ENCODE results near the gene SLC39A5.

The SLC39A5 gene

DNA sequence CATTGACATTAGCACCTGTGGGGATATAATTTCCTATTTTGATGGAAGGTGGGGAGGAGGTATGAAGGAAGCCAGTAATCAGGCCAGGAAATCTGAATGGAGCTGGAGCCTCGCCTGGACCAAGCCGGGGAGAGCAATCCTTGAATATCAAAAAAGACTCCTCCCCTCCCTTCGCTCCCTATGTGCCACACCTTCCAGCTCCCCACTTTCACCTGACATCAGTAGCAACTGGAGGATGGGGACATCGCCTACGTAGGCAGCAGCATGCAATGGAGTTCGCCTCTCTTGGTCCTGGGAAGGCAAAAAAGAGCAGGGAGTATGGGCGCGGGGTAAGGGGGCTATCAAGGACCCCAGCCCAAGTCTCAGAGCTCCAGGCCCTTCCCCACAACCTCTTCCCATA lies 27.2 kb downstream of the SLC39A5 start:
- peak overlapping the region; percentile 77 for H3K4me3 ChIP-seq (ENCODE audit: low read depth, low read length)
- no peak for TF ChIP-seq CTCF (IDR thresholded peaks at IDR 0.05; ENCODE audit: low read depth, low read length)
- peaks cover 11% of the 10 kb centered on the region for H3K4me1 ChIP-seq
- H3K36me3 ChIP-seq, result peaks cover 39% of the 10 kb centered on the region
- no peaks in the 10 kb centered on the region for H3K27me3 ChIP-seq
- H3K9me3 ChIP-seq, result no peaks in the 10 kb centered on the region
- DNase-seq, result no peak

GRCh38 chr12:56257491-56258067 lies 27.7 kb downstream of the SLC39A5 start:
- Histone ChIP-seq H3K4me3 (ENCODE audit: low read depth, low read length) (peak overlapping the region; percentile 77), H3K27me3 (no peaks in the 10 kb centered on the region), H3K4me1 (peaks cover 11% of the 10 kb centered on the region), H3K36me3 (peaks cover 36% of the 10 kb centered on the region), H3K9me3 (no peaks in the 10 kb centered on the region)
- peak; percentile 59 for DNase-seq
- 0 out of 2 replicates have a peak, but pooled peaks have one; percentile 19 for TF ChIP-seq CTCF (IDR thresholded peaks at IDR 0.05; ENCODE audit: low read depth, low read length)

GRCh38 chr12:56258068-56258819 lies 28.4 kb downstream of the SLC39A5 start, which contains the start of gene ANKRD52:
TSS of gene ANKRD52 (minus strand) at chr12:56258384. CDS start at chr12:56258269, 115 bp downstream.
- Histone ChIP-seq H3K36me3 (peaks cover 29% of the 10 kb centered on the region), H3K4me3 (ENCODE audit: low read depth, low read length) (peak within 1 kb of the TSS; percentile 82), H3K27me3 (no peaks in the 10 kb centered on the region), H3K9me3 (no peaks in the 10 kb centered on the region), H3K4me1 (peaks cover 11% of the 10 kb centered on the region)
- peak; percentile 26 for TF ChIP-seq CTCF (IDR thresholded peaks at IDR 0.05; ENCODE audit: low read depth, low read length)
- peak; percentile 84 for DNase-seq

DNA sequence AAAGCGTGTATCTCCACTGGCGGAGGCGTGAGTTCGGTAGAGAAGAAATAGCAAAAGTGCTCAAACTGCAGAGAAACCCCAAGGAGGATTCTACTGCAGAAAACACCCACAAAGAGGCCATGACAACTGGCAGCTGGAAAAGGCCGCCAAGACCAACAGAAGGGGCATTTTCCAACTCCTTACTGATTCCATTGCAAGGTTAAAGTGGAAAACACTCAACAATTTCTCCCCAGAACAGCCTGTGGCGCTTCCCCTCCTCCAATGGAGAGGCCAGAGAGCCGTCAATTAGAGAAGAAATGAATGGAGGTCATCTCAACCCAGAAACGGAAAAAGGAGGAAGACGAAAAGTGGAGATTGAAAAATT lies 29.0 kb downstream of the SLC39A5 start:
- DNase-seq, result no peak
- H3K9me3 ChIP-seq, result no peaks in the 10 kb centered on the region
- peaks cover 11% of the 10 kb centered on the region for H3K4me1 ChIP-seq
- peak overlapping the region; percentile 82 for H3K4me3 ChIP-seq (ENCODE audit: low read depth, low read length)
- H3K27me3 ChIP-seq, result no peaks in the 10 kb centered on the region
- H3K36me3 ChIP-seq, result peaks cover 24% of the 10 kb centered on the region
- no peak for TF ChIP-seq CTCF (IDR thresholded peaks at IDR 0.05; ENCODE audit: low read depth, low read length)

DNA sequence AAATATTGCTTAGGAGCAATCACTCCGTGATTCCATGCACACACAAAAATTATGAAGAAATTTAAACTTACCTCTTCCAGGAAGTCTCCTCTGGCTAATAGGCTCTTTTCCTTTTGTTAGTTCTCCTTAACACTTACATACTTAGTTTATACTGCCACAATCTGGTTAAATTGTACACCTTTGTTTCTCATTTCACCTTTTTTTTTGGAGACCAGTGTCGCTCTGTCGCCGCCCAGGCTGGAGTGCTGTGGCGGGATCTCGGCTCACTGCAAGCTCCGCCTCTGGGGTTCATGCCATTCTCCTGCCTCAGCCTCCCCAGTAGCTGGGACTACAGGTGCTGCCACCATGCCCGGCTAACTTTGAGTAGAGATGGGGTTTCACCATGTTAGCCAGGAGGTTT lies 30.5 kb downstream of the SLC39A5 start:
- no peak for DNase-seq
- H3K9me3 ChIP-seq, result no peaks in the 10 kb centered on the region

More for the DNA sequence above, 30.5 kb downstream of the SLC39A5 start:
- Histone ChIP-seq H3K4me1 (peaks cover 11% of the 10 kb centered on the region), H3K4me3 (ENCODE audit: low read depth, low read length) (no peak overlapping the region), H3K36me3 (peaks cover 14% of the 10 kb centered on the region), H3K27me3 (no peaks in the 10 kb centered on the region)
- TF ChIP-seq CTCF (IDR thresholded peaks at IDR 0.05; ENCODE audit: low read depth, low read length), result no peak
